K562 (cell line): Measurements from ENCODE around the gene NQO2. TPM values are rescaled to one million over a fixed set of nuclear protein-coding genes. Genes with fewer than 3 reads are reported as not detected.
A peak's percentile ranks its signal among the peaks of the same experiment; 100 is the strongest.

ENCODE experiments used
- ARHGAP35 ChIP-seq: fragments of 450-650 bp; IDR thresholded peaks from 2 replicates; pipeline ENCODE4 v1.6.1; 2018; ENCODE audit not compliant: partially characterized antibody
- ASH1L ChIP-seq: fragments of 450-650 bp; IDR thresholded peaks from 2 replicates; pipeline ENCODE4 v1.6.1; 2018; ENCODE audit warnings: borderline replicate concordance, mild to moderate bottlenecking, low read depth; ENCODE audit not compliant: partially characterized antibody
- BHLHE40 ChIP-seq: IDR thresholded peaks from 2 replicates; pipeline ENCODE4 v1.6.1; 2011; ENCODE audit warnings: low read length, improper control_type of control experiment
- BRD4 ChIP-seq: fragments of 200-600 bp; sonication (generic); IDR thresholded peaks from 2 replicates; pipeline ENCODE4 v1.6.1; 2017; ENCODE audit warnings: inconsistent platforms
- CBX1 ChIP-seq: sonication (generic); IDR thresholded peaks from 2 replicates; pipeline ENCODE4 v1.6.1; 2016; ENCODE audit warnings: antibody characterized with exemption, low read depth, mild to moderate bottlenecking
- E2F8 ChIP-seq: fragments of 450-650 bp; IDR thresholded peaks from 2 replicates; pipeline ENCODE4 v1.7.1; 2018; ENCODE audit warnings: mild to moderate bottlenecking, low read depth; ENCODE audit not compliant: partially characterized antibody
- EGR1 ChIP-seq: fragments of 450-650 bp; conservative IDR thresholded peaks from 2 replicates; pipeline ENCODE4 v1.6.1; 2017; ENCODE audit warnings: mild to moderate bottlenecking
- EZH2 ChIP-seq: IDR thresholded peaks from 2 replicates; pipeline ENCODE4 v1.6.1; 2012; ENCODE audit warnings: low read depth, mild to moderate bottlenecking, inconsistent platforms, low read length, borderline replicate concordance
- HNRNPUL1 ChIP-seq: fragments of 200-400 bp; formaldehyde crosslinking; IDR thresholded peaks from 2 replicates; pipeline ENCODE4 v1.6.1; 2017; ENCODE audit warnings: low read length
- NCOA6 ChIP-seq: fragments of 450-650 bp; IDR thresholded peaks from 2 replicates; pipeline ENCODE4 v1.6.1; 2017; ENCODE audit warnings: mild to moderate bottlenecking
- NEUROD1 ChIP-seq: fragments of 150-350 bp; IDR thresholded peaks from 2 replicates; pipeline ENCODE4 v1.6.1; 2014; ENCODE audit warnings: borderline replicate concordance, low read length, low read depth; ENCODE audit not compliant: partially characterized antibody
- SMARCB1 ChIP-seq: IDR thresholded peaks from 2 replicates; pipeline ENCODE4 v1.6.1; 2011; ENCODE audit warnings: improper control_type of control experiment, low read depth; ENCODE audit not compliant: insufficient read length
- SMARCE1 ChIP-seq: fragments of 450-650 bp; IDR thresholded peaks from 2 replicates; pipeline ENCODE4 v1.7.1; 2016; ENCODE audit warnings: mild to moderate bottlenecking
- SOX6 ChIP-seq: fragments of 450-650 bp; IDR thresholded peaks from 2 replicates; pipeline ENCODE4 v1.6.1; 2014; ENCODE audit warnings: mild to moderate bottlenecking
- TEAD2 ChIP-seq: fragments of 450-650 bp; IDR thresholded peaks from 2 replicates; pipeline ENCODE4 v1.6.1; 2016; ENCODE audit warnings: missing genetic modification characterization, control low read depth, missing compliant biosample characterization
- THRA ChIP-seq: fragments of 450-650 bp; IDR thresholded peaks from 2 replicates; pipeline ENCODE4 v1.6.1; 2017; ENCODE audit warnings: mild to moderate bottlenecking, moderate library complexity
- ZBTB2 ChIP-seq: fragments of 450-650 bp; IDR thresholded peaks from 2 replicates; pipeline ENCODE4 v1.6.1; 2016; ENCODE audit warnings: antibody characterized with exemption
- ZNF324 ChIP-seq: fragments of 250-450 bp; sonication (Bioruptor Pico); IDR thresholded peaks from 2 replicates; pipeline ENCODE4 v1.4.0; 2020; ENCODE audit warnings: mild to moderate bottlenecking
- ZNF384 ChIP-seq: IDR thresholded peaks from 2 replicates; pipeline ENCODE4 v1.6.1; 2012; ENCODE audit warnings: low read depth, low read length, improper control_type of control experiment
- ZNF518B ChIP-seq: fragments of 250-450 bp; sonication (Bioruptor Pico); IDR thresholded peaks from 2 replicates; pipeline ENCODE4 v1.5.0; 2021; ENCODE audit warnings: mild to moderate bottlenecking, moderate library complexity
- ZSCAN32 ChIP-seq: fragments of 450-650 bp; formaldehyde crosslinking; IDR thresholded peaks from 2 replicates; pipeline ENCODE4 v1.4.0; 2020; ENCODE audit warnings: mild to moderate bottlenecking, moderate library complexity
- polyA plus RNA-seq, 8 experiments: library from polyadenylated mRNA; depleted of rRNA in 4 of 8; stranded (reverse) in 5 of 8; unstranded in 3 of 8; fragments of >200 nt; fragmentation: Nextera tagmentation in 2 of 8; fragmentation: Illumina TruSeq in 1 of 8; extraction: Ambion mirVana in 2 of 8; extraction: Trizol in 1 of 8; gene quantifications; 2 replicates each; pipeline versions ENCODE4 v1.2.1 to v1.2.3, GENCODE V29; 2011 to 2014; ENCODE audit warnings: inconsistent platforms in 1 of 8, missing spikeins in 1 of 8
- total RNA-seq, 7 experiments: library from RNA; depleted of rRNA in 6 of 7; stranded (reverse); fragments of >200 nt in 6 of 7; fragmentation: Illumina TruSeq in 2 of 7; extraction: Trizol in 2 of 7; gene quantifications; 2 replicates each; pipeline versions ENCODE4 v1.2.1 to v1.2.3, GENCODE V29; 2011 to 2021; ENCODE audit warnings: low replicate concordance in 1 of 7

NQO2 gene
- total and polyA plus RNA-seq, 9 of the 15 experiments (the other 6 are each of a cell fraction or from before 2014, with no cell fraction given) = 54.6 to 214 (median 116) TPM

GRCh38 chr6:2990248-2990931 lies 9.3 kb upstream of the NQO2 start (continued):
- TF ChIP-seq ZNF518B (CRISPR knock-in tag) (no peak), EGR1 (no peak), BRD4 (peak; percentile 76; the same call in 1 of the 2 replicates), BHLHE40 (peak; percentile 37; the same call in 1 of the 2 replicates), CBX1 (no peak), ZSCAN32 (CRISPR knock-in tag) (peak; percentile 71; the same call in 1 of the 2 replicates), NCOA6 (no peak), NEUROD1 (peak; percentile 88), SOX6 (peak; percentile 83), SMARCE1 (peak; percentile 66), ZNF324 (peak; percentile 47; the same call in 1 of the 2 replicates), SMARCB1 (no peak), EZH2 (no peak), E2F8 (no peak), ZNF384 (no peak), ARHGAP35 (no peak), ASH1L (no peak), TEAD2 (tag) (peak; percentile 70; the same call in 1 of the 2 replicates), THRA (no peak), HNRNPUL1 (no peak), ZBTB2 (peak; percentile 61; the same call in 1 of the 2 replicates)
